Measurements from ENCODE around the gene CTTNBP2.

The CTTNBP2 gene

GRCh38 chr7:117837841-117838240, 35.4 kb downstream of the CTTNBP2 start:
- TF ChIP-seq CTCF (IDR thresholded peaks at IDR 0.05; ENCODE audit: unreplicated experiment in 3 of 3), result no peak
- Mint-ChIP-seq H3K4me3 (no peak overlapping the region), H3K9me3 (peaks cover 4% of the 10 kb centered on the region), H3K27ac (no peak overlapping the region), H3K36me3 (ENCODE audit: low read depth) (peaks cover 47% of the 10 kb centered on the region), H3K27me3 (ENCODE audit: low read depth) (no peaks in the 10 kb centered on the region), H3K4me1 (no peaks in the 10 kb centered on the region)

- peaks cover 4% of the 10 kb centered on the region for H3K9me3 Mint-ChIP-seq
- H3K27ac Mint-ChIP-seq, result peak overlapping the region in 1 of 3 experiments; percentile 69
- peaks cover 45% of the 10 kb centered on the region for H3K36me3 Mint-ChIP-seq (ENCODE audit: low read depth)
- H3K27me3 Mint-ChIP-seq (ENCODE audit: low read depth), result peaks cover 3% of the 10 kb centered on the region
- no peak for TF ChIP-seq CTCF (IDR thresholded peaks at IDR 0.05; ENCODE audit: unreplicated experiment in 3 of 3)
- no peak overlapping the region for H3K4me3 Mint-ChIP-seq
- peaks cover 5% of the 10 kb centered on the region for H3K4me1 Mint-ChIP-seq
These were observed 38.1 kb downstream of the CTTNBP2 start for GRCh38 chr7:117835016-117835664.

GRCh38 chr7:117830422-117830954, 42.8 kb downstream of the CTTNBP2 start:
- peaks cover 21% of the 10 kb centered on the region for H3K4me1 Mint-ChIP-seq
- H3K27me3 Mint-ChIP-seq (ENCODE audit: low read depth), result peaks cover 3% of the 10 kb centered on the region
- H3K27ac Mint-ChIP-seq, result peak overlapping the region; percentile 3 to 58 (median 8)
- no peaks in the 10 kb centered on the region for H3K9me3 Mint-ChIP-seq
- peaks cover 21% of the 10 kb centered on the region for H3K36me3 Mint-ChIP-seq (ENCODE audit: low read depth)
- H3K4me3 Mint-ChIP-seq, result no peak overlapping the region
- TF ChIP-seq CTCF (IDR thresholded peaks at IDR 0.05; ENCODE audit: unreplicated experiment in 3 of 3), result no peak

- Mint-ChIP-seq H3K27ac (peak overlapping the region in 2 of 3 experiments; percentile 16 to 91), H3K4me1 (peaks cover 21% of the 10 kb centered on the region)
These were observed 43.7 kb downstream of the CTTNBP2 start for GRCh38 chr7:117829450-117830117.

GRCh38 chr7:117828825-117829224, 44.4 kb downstream of the CTTNBP2 start:
- Mint-ChIP-seq H3K27ac (peak overlapping the region in 2 of 3 experiments; percentile 75 to 91), H3K4me3 (no peak overlapping the region), H3K9me3 (no peaks in the 10 kb centered on the region), H3K36me3 (ENCODE audit: low read depth) (peaks cover 24% of the 10 kb centered on the region), H3K27me3 (ENCODE audit: low read depth) (peaks cover 3% of the 10 kb centered on the region), H3K4me1 (peaks cover 21% of the 10 kb centered on the region)
- no peak for TF ChIP-seq CTCF (IDR thresholded peaks at IDR 0.05; ENCODE audit: unreplicated experiment in 3 of 3)

More at GRCh38 chr7:117829450-117830117, 43.7 kb downstream of the CTTNBP2 start:
- Mint-ChIP-seq H3K36me3 (ENCODE audit: low read depth) (peaks cover 20% of the 10 kb centered on the region), H3K4me3 (no peak overlapping the region), H3K9me3 (no peaks in the 10 kb centered on the region), H3K27me3 (ENCODE audit: low read depth) (peaks cover 3% of the 10 kb centered on the region)
- TF ChIP-seq CTCF (IDR thresholded peaks at IDR 0.05; ENCODE audit: unreplicated experiment in 3 of 3), result no peak

Data from nephron (organoid).